Iris pigment epithelial cell (primary cell): ENCODE data around the gene NAGS.
"Not testable (repeated sequence)": the region's sequence is repeated elsewhere in the genome, so short reads cannot be mapped to it uniquely, and the experiment has no call there.

Source experiments
- DNase-seq: peaks from one replicate; pipeline ENCODE4 v3.0.0-alpha.2; 2011; ENCODE audit warnings: low read depth

The NAGS gene

DNA sequence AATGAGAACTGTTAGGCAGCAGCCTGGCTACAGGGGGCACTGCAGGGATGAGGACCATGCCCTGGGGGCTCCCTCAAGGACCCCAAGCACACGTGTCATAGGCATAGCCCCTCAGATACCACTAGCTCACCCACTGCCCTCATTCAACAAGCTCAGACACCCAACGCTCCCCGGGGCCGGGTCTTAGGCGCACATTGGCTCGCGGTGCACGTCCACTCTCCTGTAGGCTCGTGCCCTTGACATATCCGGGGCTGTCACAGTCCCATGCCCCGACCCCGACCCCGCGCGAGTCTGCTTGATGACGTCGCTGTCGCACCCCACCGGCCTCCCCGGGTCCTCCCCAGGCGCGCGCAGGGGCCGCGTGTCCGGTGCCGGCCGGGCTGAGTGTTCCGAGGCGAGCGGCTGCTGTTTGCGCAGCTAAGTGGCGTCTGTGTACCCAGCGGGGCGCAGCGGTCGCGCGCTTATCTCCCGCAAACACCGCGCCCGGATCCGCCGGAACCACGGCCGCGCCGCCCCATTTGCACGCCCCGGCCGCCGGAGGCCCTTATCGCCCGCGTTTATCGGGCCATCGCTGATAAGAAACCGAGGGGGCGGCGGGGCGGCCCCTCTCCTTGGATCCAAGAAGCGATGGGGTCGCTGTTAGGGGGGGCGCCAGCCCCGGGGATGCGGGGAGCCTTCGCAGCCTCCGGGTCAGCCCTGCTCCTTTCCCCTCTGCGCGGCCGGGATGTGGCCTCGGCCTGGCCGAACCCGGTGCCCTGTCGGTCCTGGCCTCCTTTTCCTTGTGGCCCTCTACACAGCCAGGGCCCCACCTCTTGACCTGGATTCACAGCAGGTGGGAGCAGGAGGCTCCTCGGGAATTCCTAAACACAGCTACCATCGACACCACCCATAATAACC lies 20.7 kb upstream of the NAGS start:
- no peak for DNase-seq

DNA sequence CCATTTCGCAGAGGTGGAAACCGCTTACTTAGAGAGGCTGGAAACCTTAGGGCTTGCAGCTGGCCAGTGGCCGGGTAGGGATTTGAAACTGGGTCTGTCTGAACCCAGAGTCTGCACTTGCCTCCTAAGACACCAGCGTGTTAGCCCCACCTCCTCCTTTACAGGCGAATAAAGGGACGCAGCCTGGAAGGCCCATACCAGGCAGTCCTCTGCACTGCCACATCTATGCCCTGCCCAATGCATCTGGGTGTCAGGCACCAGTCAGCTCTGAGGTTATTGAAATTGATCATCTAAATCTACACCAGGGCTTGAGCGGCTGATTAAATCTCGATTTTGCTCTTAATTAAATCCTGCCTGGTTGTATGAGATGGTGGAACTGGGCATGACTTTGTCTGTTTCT lies 19.9 kb upstream of the NAGS start:
- no peak for DNase-seq

DNA sequence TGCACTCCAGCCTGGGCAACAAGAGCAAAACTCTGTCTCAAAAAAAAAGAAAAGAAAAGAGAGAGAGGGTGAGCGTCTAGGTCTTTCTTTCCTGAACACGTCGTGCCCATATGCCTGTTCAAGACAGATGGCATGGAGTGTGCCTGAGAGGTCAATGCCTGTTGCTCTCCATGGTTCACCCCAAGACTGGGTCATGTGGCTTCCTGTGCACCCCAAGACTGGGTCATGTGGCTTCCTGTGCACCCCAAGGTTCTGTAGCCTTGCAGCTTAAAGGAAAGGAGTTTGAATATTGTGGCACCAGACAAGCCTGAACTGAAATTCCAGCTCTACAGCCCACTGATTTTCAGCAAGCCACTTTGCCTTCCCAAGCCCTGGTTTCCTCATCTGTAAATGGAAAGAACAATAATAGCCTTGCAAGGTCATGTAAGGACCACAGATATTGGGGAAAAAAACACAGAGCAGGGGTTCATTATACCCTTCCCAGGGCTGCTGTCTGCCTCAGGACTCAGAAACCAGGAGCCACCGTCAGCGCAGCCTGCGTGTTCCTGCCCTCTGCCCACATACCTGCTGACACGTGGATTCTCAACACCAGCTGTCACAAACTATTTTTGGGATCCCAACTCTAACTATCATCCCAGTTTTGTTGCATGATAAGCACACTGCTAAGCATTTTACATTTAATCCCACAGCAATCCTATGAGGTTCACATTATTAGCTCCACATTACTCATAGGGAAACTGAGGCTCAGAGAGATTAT lies 18.0 kb upstream of the NAGS start:
- DNase-seq: no peak

DNA sequence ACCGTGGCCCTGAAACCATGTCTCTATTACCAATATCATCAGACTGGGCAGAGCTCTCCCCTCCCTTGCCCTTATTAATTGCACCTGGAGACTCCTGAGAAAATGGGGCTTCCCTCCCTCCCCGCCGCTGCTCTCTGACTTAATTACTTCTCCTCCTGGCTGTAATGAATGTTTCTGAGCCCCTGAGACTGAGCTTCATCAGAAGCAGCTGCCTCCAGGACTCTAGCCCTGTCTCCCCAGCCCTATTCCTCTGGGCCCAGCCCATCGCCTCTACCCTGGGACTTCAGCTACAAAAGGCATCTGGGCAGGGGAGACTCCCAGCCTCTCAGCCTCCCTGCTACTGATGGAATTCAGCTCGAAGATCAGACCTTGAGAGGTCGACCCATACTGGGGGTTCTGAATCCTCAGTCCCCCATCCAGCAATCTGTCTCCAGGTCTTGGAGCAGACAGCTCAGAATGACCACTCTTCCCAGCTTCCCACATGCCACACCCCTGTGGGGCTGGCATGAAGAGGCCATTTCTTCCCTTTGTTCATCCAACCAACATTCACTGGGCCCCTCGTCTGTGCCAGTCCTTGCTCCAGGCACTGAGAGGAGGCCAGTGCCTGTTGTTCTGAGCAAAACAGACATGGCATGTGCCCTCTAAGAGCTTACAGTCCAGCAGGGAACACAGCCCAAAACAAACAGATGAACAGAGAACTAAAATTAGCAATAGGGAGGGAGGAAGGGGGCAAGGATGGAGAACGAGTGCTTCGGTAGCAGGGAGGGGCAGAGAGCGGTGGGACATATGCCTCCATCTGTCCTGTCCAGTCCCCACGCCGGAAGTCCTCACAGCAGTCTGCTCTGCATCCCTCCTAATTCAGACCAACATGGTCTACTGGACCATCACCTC lies 17.0 kb upstream of the NAGS start:
- DNase-seq: no peak

DNA sequence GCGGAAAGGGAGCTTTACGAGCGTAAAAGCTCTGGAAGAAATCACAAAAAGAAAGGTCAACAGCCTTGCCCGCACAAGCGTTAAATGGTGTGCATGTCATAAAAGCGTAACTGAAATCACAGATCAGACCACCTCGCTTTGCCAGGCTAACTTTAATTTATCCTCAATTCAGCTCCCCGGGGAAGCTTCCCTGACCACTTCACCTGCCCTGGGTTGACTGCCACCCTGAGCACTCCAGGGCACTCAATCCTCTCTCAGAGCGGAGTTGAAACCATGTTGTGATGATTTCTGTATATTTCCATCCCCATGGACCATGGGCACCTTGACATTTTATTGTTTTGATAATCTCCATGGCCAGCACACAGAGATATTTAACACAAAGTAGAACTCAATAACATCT lies 16.1 kb upstream of the NAGS start:
- no peak for DNase-seq

DNA sequence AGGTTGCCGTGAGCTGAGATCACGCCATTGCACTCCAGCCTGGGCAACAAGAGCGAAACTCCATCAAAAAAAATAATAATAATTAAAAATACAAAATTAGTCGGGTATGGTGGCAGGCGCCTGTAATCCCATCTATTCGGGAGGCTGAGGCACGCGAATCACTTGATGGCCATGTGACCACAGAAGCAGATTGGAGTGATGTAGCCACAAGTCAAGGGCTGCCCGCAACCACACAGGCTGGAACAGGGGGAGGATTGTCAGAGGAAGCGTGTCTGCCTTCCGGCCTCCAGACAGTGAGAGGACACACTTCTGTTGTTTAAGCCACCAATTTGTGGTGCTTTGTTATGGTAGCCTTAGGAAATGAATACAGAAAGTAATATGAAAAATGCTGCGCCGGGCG lies 11.8 kb upstream of the NAGS start:
- DNase-seq: no peak

DNA sequence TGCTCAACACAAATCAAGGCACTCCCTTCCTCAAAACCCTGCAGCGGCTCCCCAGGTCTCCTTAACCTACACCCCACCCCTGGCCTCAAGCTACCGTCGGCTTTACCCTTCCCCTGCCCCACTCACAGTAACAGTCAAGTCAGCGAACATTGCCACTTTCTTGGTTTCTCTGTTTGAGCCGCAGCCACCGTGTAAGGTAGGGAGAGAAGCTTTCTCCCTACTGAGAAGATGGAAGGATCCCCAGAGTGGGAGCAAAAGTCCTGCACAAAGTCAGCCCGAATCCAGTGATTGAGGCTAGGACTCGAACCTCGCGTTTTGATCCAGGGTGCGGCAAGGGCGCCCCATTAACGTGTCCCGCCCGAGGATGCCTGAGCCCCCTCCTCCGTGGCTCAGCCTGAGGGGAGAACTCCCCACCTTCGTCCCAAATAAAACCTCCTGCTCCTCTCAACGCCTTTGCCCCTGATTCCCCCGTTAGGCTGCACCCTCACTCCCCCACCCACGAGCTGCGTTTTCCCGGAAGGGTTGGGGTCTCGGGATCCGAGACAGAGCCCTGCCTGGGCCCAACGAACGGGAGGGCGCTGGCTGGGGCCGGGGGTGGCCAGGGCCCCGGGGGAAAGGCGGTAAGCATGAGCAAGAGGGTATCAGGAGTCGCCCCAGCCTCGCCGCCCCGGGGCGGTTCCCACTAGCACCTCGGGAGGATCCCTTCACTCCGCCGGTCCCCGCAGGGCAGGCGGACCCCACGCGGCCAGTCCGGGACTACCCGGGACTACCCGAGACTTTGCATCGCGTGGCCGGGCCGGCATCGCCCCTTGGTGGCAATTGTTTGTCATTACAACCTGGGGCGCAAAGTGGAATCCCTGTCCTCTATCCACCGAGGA lies 9.9 kb upstream of the NAGS start:
- peak; percentile 48 for DNase-seq

DNA sequence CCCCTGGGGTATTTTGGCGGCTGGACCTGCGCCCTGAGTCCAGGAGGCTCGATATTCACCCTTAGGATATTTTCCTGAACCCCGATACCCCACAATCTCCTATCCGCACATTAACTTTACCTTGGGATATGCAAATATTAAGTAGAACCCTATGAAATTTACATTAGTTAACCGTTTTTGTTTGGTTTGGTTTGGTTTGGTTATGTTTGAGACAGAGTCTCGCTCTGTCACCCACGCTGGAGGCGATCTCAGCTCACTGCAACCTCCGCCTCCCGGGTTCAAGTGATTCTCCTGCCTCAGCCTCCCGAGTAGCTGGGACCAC lies 9.3 kb upstream of the NAGS start:
- no peak for DNase-seq

DNA sequence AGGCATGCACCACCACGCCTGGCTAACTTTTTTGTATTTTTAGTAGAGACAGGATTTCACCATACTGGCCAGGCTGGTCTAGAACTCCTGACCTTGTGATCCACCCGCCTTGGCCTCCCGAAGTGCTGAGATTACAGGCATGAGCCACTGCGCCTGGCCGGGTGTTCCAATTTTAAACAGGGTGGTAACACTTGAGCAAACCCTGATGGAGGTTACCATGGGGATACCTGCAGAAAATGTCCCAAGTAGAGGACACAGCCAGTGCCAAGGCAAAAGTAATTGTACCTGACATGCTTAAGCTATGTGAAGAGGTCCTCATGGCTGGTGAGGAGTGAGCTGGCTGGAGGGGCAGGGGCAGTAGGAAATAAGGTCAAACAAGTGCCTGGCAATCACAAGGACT lies 7.2 kb upstream of the NAGS start:
- DNase-seq: not testable (repeated sequence)

DNA sequence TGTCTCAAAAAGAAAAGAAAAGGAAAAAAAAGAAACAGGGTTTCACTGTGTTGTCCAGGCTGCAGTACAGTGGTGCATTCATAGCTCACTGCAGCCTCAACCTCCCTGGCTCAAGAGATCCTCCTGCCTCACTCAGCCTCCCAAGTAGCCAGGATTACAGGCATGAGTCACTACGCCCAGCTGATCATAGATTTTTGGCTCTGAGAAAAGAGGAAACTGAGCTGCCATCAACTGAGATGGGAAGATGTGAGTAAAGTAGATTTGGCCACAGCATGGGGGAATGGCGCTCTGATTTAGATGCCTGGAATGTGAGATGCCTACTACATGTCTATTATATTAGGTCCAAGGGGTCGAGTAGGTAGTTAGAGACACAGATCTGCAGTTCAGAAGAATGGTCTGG lies 5.9 kb upstream of the NAGS start:
- peak; percentile 72 for DNase-seq

DNA sequence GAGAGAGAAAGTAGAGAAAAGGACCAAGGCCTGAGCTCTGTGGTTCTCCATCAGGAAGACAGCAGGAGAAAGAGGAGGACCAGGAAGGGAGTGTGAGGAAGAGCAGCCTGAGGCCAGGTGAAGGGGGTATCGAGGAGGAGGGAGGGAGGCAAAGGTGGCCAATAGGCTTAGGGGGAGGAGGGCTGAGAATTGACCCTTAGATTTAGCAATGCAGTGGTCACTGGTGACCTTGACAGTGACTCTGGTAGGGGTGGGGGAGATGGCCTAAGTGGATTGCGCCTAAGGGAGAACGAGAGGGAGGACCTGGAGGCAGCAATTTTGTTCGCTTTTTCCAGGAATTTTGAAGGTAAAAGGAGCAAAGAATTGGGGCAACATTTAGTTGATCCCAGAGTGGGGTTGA lies 5.4 kb upstream of the NAGS start:
- no peak for DNase-seq

DNA sequence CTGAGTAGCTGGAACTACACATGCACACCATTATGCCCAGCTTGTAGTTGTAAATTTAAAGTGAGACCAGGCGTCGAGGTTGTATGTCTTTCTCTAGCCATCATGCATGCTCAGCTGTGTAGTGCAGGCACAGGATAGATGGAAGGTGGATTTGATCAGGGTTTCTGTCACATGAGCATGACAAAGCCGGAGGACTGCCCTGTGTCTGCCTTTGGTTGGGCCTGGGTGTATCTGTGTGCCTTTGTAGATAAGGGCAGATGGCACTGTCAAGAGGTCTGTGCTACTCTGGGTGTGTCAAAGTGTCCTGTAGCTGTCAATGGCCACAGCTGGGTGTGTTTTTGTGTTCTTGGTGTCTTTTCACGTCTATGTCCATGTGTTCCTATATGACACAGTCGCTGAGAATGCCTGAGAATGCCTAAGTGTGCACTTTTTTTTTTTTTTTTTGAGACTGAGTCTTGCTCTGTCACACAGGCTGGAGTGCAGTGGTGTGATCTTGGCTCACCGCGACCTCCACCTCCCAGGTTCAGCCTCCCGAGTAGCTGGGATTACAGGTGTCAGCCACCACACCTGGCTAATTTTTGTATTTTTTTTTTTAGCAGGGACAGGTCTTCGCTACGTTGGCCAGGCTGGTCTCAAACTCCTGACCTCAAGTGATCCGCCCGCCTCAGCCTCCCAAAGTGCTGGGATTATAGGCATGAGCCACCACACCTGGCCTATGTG lies 4.1 kb upstream of the NAGS start:
- DNase-seq: no peak

DNA sequence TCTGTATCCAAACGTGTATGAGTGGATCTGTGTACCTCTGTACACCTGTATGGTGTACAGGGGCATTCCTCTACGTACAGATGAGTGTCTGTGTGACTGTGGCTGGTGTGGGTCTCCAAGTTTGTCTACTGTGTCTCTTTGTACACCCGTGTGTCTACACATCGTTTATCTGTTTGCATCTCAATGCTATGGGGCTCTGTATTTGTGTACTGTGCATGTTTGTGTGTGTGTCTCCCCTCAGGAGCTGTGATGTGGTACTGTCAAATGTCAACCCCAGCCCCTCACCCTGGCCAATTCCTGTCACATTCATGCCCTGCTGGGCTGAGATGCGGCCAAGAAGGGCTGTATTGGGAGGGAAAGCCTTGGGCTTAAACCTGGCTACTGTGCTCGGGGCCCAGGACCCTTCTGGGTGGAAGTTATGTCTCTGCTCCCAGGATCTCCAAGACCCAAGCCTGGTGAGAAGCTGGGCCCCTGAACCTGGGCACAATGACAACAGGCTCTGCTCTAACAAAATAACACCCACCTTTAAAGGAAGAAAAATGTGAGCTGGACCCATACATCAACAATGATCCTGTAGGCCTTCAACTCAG lies 3.5 kb upstream of the NAGS start:
- no peak for DNase-seq

DNA sequence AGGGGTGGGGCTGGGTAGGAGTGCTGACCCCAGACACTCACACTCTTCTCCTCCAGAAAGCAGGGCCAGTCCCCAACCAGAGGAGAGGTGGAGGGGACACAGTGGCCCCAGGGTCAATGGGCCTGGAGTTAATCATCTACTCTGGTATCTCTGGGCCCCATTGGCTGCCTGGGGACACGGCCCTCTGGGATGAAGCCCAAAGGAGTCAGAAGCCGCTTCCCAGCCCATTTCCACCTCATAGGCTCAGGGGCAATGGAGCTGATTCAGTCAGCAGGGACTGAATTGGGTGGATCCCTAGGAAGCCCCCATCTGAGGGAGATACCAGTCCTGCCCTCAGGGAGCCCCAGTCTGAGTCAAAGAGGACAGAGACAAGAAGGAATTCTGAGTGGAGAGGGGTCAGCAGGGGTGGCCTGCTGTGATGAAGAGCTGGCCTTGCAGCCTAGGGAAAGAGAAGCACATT lies 2.9 kb upstream of the NAGS start:
- DNase-seq: no peak

DNA sequence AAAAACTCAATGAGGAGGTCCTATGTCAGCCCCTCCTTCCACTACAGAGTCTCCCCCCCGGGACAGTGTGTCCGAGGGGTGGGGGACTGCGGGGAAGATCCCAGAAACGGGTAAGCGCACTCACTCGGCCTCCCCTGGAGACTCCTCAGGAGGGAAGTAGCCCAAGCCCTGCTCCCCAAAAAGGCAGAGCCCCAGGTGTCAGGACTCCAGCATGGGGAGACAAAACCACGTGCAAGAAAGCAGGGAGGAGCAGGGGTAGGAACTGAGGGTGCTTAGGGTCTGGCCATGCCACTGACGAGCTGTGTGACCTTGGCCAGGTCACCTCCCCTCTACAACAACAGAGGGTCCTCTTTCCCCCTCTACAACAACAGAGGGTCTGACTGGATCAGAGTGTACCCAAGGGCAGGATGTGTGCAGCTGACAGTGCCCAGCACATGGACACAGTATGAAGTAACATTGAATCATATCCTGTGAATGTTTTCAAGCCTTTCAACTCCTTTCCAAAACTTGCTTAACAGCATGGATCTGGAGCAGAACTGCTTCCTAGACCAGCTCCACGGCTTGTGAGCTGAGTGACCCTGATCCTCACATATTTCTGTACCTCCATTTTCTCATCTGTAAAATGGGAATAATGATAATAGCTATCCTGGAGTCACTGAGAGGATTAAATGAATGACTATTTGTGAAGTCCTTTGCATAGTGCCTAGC lies 2.1 kb upstream of the NAGS start:
- DNase-seq: peak; percentile 87

DNA sequence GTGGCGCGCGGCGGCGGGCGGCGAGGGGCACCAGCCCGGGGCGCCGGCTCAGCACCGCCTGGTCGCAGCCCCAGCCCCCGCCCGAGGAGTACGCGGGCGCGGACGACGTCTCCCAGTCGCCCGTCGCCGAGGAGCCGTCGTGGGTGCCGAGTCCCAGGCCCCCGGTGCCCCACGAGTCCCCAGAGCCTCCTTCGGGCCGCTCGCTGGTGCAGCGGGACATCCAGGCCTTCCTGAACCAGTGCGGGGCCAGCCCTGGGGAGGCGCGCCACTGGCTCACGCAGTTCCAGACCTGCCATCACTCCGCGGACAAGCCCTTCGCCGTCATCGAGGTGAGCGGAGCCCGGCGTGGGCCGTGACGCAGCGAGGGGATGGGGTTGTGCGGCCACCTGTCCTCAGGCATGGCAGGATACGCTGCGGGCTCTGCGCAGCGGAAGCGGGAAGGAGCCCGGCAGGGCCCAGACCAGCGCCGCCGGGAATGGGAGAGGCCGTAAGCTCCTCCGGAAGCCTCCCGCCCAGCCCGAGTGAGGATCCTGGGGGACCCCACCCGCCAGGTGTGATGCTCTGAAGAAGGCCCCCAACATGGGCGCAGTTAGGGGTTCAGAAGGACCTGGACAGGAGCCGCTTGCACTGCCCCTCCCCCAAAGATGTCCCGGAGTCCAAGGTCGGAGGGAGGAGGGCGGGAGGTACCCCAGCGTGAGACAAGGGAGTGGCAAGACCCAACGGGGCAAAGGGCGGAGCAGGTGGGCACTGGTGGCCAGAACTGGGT lies 522 bp downstream of the NAGS start:
- peak; percentile 39 for DNase-seq

DNA sequence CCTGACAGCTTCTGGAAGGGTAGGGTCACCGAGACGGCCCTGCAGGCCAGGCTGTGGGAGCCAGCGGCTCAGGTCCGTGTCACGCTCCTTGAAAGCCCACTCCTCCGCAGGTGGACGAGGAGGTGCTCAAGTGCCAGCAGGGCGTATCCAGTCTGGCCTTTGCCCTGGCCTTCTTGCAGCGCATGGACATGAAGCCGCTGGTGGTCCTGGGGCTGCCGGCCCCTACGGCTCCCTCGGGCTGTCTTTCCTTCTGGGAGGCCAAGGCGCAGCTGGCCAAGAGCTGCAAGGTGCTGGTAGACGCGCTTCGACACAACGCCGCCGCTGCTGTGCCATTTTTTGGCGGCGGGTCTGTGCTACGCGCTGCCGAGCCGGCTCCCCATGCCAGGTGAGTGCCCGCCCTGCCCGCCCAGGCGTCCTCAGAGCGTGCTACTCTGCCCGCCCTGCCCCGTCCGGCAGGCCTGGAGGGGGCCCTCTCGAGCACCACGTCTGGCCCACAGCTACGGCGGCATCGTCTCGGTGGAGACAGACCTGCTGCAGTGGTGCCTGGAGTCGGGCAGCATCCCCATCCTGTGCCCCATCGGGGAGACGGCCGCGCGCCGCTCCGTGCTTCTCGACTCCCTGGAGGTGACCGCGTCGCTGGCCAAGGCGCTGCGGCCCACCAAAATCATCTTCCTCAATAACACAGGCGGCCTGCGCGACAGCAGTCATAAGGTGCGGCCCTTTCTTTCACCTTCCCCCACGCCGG lies 1.3 kb downstream of the NAGS start:
- peak; percentile 46 for DNase-seq

DNA sequence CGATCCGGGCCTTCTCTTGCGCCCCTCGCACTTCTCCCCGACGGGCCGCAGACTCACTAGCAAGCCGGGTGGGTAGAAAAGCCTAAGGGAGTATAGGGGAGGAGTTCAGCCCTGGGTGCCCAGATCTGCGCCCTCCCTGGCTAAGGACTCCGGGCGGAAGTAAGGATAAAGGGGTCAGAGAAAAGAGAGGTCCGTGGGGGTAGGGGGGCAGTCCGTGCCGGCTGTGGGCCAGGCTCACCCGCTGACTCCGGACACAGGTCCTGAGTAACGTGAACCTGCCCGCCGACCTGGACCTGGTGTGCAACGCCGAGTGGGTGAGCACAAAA lies 1.8 kb downstream of the NAGS start:
- DNase-seq: no peak
